ENCODE data around the gene DAB1.

DNA sequence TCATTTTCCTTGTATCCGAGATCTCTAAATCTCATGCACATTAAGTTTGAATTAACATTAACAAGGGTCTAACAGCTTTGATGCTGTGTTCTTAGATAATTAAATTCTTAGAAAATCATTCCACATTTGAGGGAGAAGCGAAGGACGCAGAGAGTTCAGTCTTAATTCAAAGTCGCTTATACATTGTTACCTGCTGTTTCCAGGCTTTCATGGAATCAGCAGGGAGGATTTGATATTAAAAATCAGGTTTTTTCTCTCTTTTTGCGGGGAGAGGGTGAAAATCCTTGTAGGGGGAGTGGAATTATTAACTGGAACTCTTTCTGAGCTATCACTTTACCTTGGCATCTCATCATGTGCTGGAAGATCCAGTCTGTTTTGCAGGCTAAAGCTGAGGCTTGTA is 27.7 kb upstream of the DAB1 start:
- TF ChIP-seq CTCF (IDR thresholded peaks at IDR 0.05; ENCODE audit: insufficient read depth, low read depth, low read length): no peak
- TF ChIP-seq EZH2 (IDR thresholded peaks at IDR 0.05; ENCODE audit: insufficient read depth, low read length): no peak

Data from astrocyte (in vitro differentiated cells and primary cell).